Measurements from ENCODE around the gene ADGRV1.
"Not testable (repeated sequence)": the region's sequence is repeated elsewhere in the genome, so short reads cannot be mapped to it uniquely, and the experiment has no call there.

Gene ADGRV1

DNA sequence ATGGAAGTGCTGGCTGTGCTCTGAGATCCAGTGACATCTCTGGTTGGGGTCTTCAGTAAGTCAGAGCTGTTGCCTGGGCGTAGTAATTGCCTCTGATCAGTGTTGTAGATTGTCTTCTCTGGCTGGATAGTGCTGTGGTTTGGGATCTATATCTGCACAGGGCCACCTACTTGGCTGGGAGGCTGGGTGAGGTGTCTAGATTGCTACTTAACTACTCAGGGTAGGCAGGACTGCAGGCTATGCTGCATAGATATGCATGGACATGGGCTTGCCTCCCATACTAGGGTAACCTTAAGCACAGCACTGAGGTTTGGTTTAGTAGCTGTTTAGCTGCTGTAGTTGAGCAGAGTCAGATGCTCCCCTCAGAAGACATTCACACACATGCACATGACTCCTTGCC, 181.0 kb downstream of the ADGRV1 start:
- no peak for DNase-seq (ENCODE audit: low spot score)

GRCh38 chr5:90740244-90740799, 181.7 kb downstream of the ADGRV1 start:
- DNase-seq (ENCODE audit: low spot score): no peak

DNA sequence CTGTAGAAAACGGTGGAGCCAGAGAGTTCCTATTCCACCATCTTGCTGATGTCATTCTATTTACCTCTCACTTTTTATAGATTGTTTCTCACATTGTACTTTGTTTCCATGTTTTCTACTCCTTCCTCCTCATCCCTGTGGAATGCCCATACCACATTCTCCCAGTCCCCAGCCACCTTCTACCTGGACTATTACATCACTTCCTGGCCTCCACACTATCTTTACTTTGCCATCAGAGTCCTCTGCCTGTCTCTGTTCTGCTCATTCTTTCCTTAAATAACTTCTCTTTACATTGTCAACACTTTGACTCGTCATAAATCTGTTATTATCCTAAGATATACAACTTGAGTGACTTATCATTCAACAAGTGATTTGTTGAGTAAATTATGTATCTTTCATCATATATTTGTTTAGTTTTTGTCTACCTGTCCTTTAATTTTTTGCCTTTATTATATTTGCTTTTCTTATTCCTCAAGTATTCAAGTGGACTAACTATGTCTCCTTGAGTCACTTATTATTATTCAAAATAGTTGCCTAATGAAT, 182.5 kb downstream of the ADGRV1 start:
- DNase-seq (ENCODE audit: low spot score): no peak

DNA sequence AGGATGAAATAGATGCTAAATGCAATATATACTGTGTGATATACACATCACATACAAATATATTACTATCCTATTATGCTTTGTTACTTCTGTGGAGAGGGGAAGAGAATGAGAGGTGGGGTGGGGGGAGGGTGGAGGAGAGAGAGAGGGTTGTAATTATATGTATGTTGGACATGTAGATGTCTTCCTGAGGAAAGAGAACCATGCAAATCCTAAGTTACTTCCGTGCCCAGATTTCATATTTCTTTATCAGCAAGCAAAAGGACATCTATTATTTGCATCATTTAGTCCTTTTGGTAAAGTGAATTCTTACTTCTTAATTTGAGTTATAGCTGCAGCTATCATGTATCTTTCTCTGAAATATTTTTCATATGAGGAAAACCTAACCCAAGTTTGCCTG, 187.5 kb downstream of the ADGRV1 start:
- no peak for DNase-seq (ENCODE audit: low spot score)

- no peak for DNase-seq (ENCODE audit: low spot score)
Measured at GRCh38 chr5:90747175-90747574, 188.6 kb downstream of the ADGRV1 start.

- DNase-seq (ENCODE audit: low spot score): no peak
Measured at GRCh38 chr5:90747693-90748092, 189.1 kb downstream of the ADGRV1 start.

DNA sequence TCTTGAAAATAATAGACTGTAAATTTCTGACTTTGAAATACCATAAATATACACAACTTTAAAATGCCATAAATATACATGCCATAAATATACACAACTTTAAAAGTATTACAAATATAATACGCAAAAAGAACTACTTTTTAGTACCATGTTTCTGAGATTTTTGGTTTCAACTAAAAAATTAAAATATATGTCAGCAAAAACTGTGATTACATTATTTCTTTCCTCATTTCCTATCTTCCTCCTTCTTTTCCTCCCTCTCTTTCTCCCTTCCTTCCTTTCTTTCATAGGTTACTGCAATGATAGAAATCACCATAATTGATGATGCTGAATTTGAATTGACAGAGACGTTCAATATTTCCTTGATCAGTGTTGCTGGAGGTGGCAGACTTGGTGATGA, 200.5 kb downstream of the ADGRV1 start:
- no peak for DNase-seq (ENCODE audit: low spot score)

GRCh38 chr5:90767710-90768109, 209.1 kb downstream of the ADGRV1 start:
- no peak for DNase-seq (ENCODE audit: low spot score)

DNA sequence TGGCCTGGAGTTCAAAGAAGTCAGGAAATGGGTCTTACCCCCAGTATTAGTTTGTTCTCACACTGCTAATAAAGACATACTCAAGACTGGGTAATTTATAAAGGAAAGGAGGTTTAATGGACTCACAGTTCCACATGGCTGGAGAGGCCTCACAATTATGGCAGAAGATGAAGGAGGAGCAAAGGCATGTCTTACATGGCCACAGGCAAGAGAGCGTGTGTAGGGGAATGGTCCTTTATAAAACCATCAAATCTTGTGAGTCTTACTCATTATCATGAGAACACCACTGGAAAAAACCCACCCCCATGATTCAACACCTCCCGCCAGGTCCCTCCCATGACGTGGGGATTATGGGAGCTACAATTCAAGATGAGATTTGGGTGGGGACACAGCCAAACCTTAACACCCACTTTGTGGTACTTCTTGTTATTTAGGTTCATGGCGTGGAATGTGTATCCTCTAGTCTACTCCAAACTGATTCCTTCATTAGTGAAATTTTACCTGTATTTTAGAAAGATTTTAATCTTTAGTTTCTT, 211.5 kb downstream of the ADGRV1 start:
- DNase-seq (ENCODE audit: low spot score): not testable (repeated sequence)

- DNase-seq (ENCODE audit: low spot score): no peak
Measured at GRCh38 chr5:90777959-90778358, 219.4 kb downstream of the ADGRV1 start.

- DNase-seq (ENCODE audit: low spot score): peak; percentile 71
Measured at GRCh38 chr5:90783460-90784333, 225.1 kb downstream of the ADGRV1 start.

DNA sequence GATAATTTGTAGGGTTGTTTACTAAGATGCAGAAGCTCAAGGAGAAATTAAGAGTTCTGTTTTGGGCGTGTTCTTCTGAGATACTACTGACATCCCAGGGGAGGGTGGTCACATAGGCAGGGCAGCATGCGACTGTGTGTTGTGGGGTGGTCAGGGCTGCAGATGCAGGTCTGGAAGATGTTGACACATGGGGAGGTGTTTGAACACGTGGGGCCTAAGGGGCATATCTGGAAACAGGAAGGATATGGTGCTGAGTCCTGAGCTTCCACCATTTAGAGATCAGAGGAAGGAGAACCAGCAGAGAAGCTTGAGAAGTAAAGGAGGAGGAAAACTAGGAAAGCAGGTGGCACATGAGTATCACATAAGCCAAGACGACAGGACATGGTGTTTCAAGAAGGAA, 228.2 kb downstream of the ADGRV1 start:
- no peak for DNase-seq (ENCODE audit: low spot score)

GRCh38 chr5:90792725-90793124, 234.1 kb downstream of the ADGRV1 start:
- DNase-seq (ENCODE audit: low spot score): no peak

DNA sequence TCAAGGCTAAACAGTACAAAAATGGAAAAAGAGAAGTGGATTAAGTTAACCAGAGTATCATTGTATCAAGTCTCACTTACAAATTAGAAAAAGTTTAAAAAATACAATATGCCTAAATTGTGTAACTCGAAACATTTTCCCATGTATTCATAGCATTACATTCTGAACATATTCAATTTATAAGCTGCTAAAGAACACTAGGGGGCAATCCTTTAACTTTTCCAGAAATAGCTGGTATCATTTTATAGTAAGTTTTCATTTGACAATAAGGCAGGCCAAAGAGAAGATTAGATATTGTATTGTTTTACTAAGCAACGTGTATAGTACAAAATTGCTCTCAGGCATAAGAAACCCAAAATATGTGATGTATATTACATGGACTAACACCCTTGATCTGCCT, 234.6 kb downstream of the ADGRV1 start:
- no peak for DNase-seq (ENCODE audit: low spot score)

DNA sequence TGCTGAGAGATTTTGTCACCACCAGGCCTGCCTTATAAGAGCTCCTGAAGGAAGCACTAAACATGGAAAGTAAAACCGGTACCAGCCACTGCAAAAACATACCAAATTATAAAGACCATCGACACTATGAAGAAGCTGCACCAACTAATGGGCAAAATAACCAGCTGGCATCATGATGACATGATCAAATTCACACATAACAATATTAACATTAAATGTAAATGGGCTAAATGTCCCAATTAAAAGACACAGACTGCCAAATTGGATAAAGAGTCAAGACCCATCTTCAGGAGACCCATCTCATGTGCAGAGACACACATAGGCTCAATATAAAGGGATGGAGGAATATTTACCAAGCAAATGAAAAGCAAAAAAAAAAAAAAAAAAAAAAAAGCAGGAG, 238.3 kb downstream of the ADGRV1 start:
- DNase-seq (ENCODE audit: low spot score): not testable (repeated sequence)

- not testable (repeated sequence) for DNase-seq (ENCODE audit: low spot score)
Measured at GRCh38 chr5:90800082-90800481, 241.5 kb downstream of the ADGRV1 start.

DNA sequence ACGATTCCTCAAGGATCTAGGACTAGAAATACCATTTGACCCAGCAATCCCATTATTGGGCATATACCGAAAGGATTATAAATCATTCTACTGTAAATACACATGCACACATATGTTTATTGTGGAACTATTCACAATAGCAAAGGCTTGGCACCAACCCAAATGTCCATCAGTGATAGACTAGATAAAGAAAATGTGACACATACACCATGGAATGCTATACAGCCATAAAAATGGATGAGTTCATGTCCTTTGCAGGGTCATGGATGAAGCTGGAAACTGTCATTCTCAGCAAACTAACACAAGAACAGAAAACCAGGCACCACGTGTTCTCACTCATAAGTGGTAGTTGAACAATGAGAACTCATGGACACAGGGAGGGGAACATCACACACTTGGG, 241.9 kb downstream of the ADGRV1 start:
- DNase-seq (ENCODE audit: low spot score): not testable (repeated sequence)

DNA sequence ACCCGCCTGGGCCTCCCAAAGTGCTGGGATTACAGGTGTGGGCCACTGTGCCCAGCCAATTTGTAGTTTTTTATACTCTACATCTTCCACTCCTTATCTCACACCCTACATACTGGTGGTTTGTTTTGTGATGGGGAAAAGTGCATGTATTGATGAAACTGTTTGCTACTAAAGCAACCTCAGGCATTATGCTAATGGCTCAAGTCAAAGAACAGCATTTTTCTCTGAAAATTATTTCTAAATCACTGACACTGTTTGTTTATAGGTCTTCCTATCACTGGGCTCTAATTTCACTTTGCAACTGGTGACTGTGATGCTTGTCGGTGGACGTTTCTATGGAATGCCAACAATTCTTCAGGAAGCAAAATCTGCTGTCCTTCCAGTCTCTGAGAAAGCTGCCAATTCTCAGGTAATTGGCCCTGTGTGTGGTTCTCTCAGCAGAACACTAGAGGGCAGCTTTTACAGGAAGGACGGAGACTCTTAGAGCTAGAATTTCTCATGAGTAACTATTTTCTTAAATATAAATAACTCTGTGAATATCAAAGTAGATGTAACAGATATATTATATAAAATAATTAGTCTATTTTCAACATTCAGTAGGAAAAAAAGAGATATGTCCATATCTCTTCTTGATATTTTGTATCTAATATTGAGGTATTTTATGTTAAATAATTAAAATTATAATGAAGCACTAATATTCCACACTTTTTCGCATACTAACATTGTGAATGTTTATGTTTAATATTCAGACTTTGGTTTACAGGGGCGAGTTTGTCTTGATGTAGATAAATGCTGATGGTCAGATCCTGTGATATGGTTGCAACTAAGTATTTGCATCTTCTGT, 244.1 kb downstream of the ADGRV1 start:
- DNase-seq (ENCODE audit: low spot score): peak; percentile 15

- no peak for DNase-seq (ENCODE audit: low spot score)
Measured at GRCh38 chr5:90803381-90803780, 244.8 kb downstream of the ADGRV1 start.

DNA sequence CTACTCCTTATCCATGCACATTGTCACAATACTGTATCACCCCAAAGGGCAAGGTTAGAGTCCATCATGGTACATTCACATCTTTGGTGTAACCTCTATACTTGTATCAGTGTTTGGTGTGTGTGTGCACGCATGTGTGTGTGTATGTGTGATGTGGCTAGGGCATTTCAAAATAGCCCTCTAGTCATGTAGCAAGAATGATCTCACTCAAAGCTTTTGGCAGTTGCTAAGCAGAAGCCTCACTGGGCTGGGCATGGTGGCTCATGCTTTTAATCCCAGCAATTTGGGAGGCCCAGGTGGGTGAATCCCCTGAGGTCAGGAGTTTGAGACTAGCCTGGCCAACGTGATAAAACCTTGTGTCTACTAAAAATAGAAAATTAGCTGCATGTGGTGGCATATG, 245.3 kb downstream of the ADGRV1 start:
- DNase-seq (ENCODE audit: low spot score): no peak

GRCh38 chr5:90807496-90807895, 248.9 kb downstream of the ADGRV1 start:
- DNase-seq (ENCODE audit: low spot score): no peak
